Right ventricle myocardium inferior (tissue), 1 donor: ENCODE measurements around the gene MAD1L1. TPM values are rescaled to one million over a fixed set of nuclear protein-coding genes. Genes with fewer than 3 reads are reported as not detected.
A peak's percentile ranks its signal among the peaks of the same experiment; 100 is the strongest.

Experiments used
- ATAC-seq: fragments of 200-7000 bp; cut with Tn5 transposase; one replicate; pipeline ENCODE4 v1.9.1; 2020; ENCODE audit warnings: mild to moderate bottlenecking, moderate library complexity
- DNase-seq: peaks from one replicate; pipeline ENCODE4 v3.0.0; 2021; ENCODE audit errors: missing footprints
- intact Hi-C: fragments of 100-400 bp; cut with DNase I; formaldehyde crosslinking; loops from one replicate; pipeline ENCODE4 v1.11.0; 2022
- total RNA-seq: library from RNA; stranded (reverse); fragmentation: NEBNext Ultra II Directional; extraction: Animal tissue kit (Norgen Biotek cat#: 25700); gene quantifications from one replicate; pipeline ENCODE4 v1.2.1, GENCODE V29; 2021
- donor health status: DM: no; HTN: yes; CAD: no; lungs with severe emphysema.

Gene MAD1L1
- total RNA-seq, 1 donor from 2014 or later = 19.1 TPM

GRCh38 chr7:1967512-1968396 lies 265.0 kb downstream of the MAD1L1 start:
- intact Hi-C loops = loop anchor here (5.0 kb wide), 1 partner anchor 40 kb away; no protein-coding TSS in a partner anchor
- ATAC-seq = no peak
- DNase-seq = peak; percentile 41

GRCh38 chr7:1966631-1967200 lies 266.0 kb downstream of the MAD1L1 start:
- DNase-seq = peak; percentile 37
- intact Hi-C loops = loop anchor here (1.0 to 5.0 kb wide), 2 partner anchors 41 to 85 kb away; no protein-coding TSS in a partner anchor
- no peak for ATAC-seq

GRCh38 chr7:1965579-1966294 lies 267.0 kb downstream of the MAD1L1 start:
- peak; percentile 92 for ATAC-seq
- intact Hi-C loops = loop anchor here (1.0 to 5.0 kb wide), 2 partner anchors 42 to 86 kb away; no protein-coding TSS in a partner anchor
- DNase-seq = peak; percentile 82

- ATAC-seq = no peak
- DNase-seq = no peak
- intact Hi-C loops = loop anchor here (5.0 kb wide), 1 partner anchor 42 kb away; no protein-coding TSS in a partner anchor
Observed at GRCh38 chr7:1964913-1965578, 267.7 kb downstream of the MAD1L1 start.

GRCh38 chr7:1964211-1964912 lies 268.4 kb downstream of the MAD1L1 start:
- intact Hi-C loops = no loop called here
- peak; percentile 42 for DNase-seq
- no peak for ATAC-seq

GRCh38 chr7:1963575-1963974 lies 269.2 kb downstream of the MAD1L1 start:
- DNase-seq = peak; percentile 21
- ATAC-seq = no peak
- intact Hi-C loops = no loop called here

- intact Hi-C loops = no loop called here
- ATAC-seq = no peak
- no peak for DNase-seq
Observed at GRCh38 chr7:1961701-1962276, 271.0 kb downstream of the MAD1L1 start.

- intact Hi-C loops = no loop called here
- DNase-seq (no peak), ATAC-seq (no peak)
Observed at GRCh38 chr7:1959305-1959704, 273.4 kb downstream of the MAD1L1 start.

GRCh38 chr7:1957471-1958225 lies 275.1 kb downstream of the MAD1L1 start:
- DNase-seq = peak; percentile 43
- intact Hi-C loops = no loop called here
- no peak for ATAC-seq

GRCh38 chr7:1956611-1957470 lies 275.9 kb downstream of the MAD1L1 start:
- DNase-seq = peak; percentile 28
- intact Hi-C loops = no loop called here

GRCh38 chr7:1956141-1956540 lies 276.6 kb downstream of the MAD1L1 start:
- DNase-seq (peak; percentile 35), ATAC-seq (no peak)
- intact Hi-C loops = no loop called here

More at GRCh38 chr7:1956611-1957470, 275.9 kb downstream of the MAD1L1 start:
- ATAC-seq = no peak

GRCh38 chr7:1954366-1955004 lies 278.3 kb downstream of the MAD1L1 start:
- DNase-seq (peak; percentile 46), ATAC-seq (no peak)
- intact Hi-C loops = no loop called here

GRCh38 chr7:1953199-1954190 lies 279.2 kb downstream of the MAD1L1 start:
- no peak for ATAC-seq
- intact Hi-C loops = no loop called here
- peak; percentile 69 for DNase-seq

- ATAC-seq = no peak
- DNase-seq = peak; percentile 49
- intact Hi-C loops = no loop called here
Observed at GRCh38 chr7:1952781-1953180, 280.0 kb downstream of the MAD1L1 start.
